IMR-90 (cell line): ENCODE data around the gene TEKT5. TPM values are rescaled to one million over a fixed set of nuclear protein-coding genes. Genes with fewer than 3 reads are reported as not detected.

Source experiments
- ATAC-seq: fragments of 200-7000 bp; cut with Tn5 transposase; 2 replicates; pipeline ENCODE4 v1.9.1; 2020; ENCODE audit warnings: low read depth, mild to moderate bottlenecking, moderate library complexity
- BruUV-seq: library from RNA; stranded (reverse); fragments of 400-500 nt; replicated peaks from 2 replicates; lab custom pipeline; 2021; lab: Mats Ljungman, UMichigan
- CTCF ChIA-PET: fragments of 300-600 bp; formaldehyde crosslinking; extraction: SDS; loops from one replicate; lab custom pipeline; 2021; ENCODE audit warnings: antibody characterized with exemption; lab: Yijun Ruan, JAX
- POLR2A ChIA-PET: fragments of 300-600 bp; sonication (Branson Sonifier 250); formaldehyde crosslinking; loops from one replicate; lab custom pipeline; 2022; ENCODE audit warnings: antibody characterized with exemption; ENCODE audit not compliant: unreplicated experiment; lab: Charles Lee
- DNase-seq: peaks from one replicate; pipeline ENCODE4 v3.0.0; 2013
- H2AFZ ChIP-seq: replicated peaks from 2 replicates; pipeline ENCODE3; 2013; ENCODE audit warnings: low read length, mild to moderate bottlenecking; ENCODE audit not compliant: poor library complexity
- H2AK5ac ChIP-seq: 2 replicates; pipeline ENCODE4 v1.6.1; 2013; ENCODE audit warnings: low read depth, low read length, inconsistent platforms
- H2AK9ac ChIP-seq: replicated peaks from 2 replicates; pipeline ENCODE3; 2013; ENCODE audit warnings: mild to moderate bottlenecking, low read depth, low read length, moderate library complexity; ENCODE audit not compliant: poor library complexity
- H2BK120ac ChIP-seq: 2 replicates; pipeline ENCODE4 v1.6.1; 2013; ENCODE audit warnings: low read depth, low read length, inconsistent platforms
- H2BK15ac ChIP-seq: 3 replicates; pipeline ENCODE4 v1.6.1; 2013; ENCODE audit warnings: low read depth, low read length, inconsistent platforms
- H2BK20ac ChIP-seq: 2 replicates; pipeline ENCODE4 v1.6.1; 2013; ENCODE audit warnings: low read depth, mild to moderate bottlenecking, inconsistent platforms, low read length, moderate library complexity
- H2BK5ac ChIP-seq: 2 replicates; pipeline ENCODE4 v1.6.1; 2013; ENCODE audit warnings: mild to moderate bottlenecking, low read depth, low read length, inconsistent platforms; ENCODE audit not compliant: poor library complexity, severe bottlenecking
- H3K14ac ChIP-seq: replicated peaks from 2 replicates; pipeline ENCODE4 v1.6.1; 2013; ENCODE audit warnings: low read depth, low read length, inconsistent platforms
- H3K18ac ChIP-seq: 2 replicates; pipeline ENCODE4 v1.6.1; 2013; ENCODE audit warnings: low read depth, low read length, control low read depth
- H3K23ac ChIP-seq: 2 replicates; pipeline ENCODE4 v1.6.1; 2013; ENCODE audit warnings: low read depth, low read length, inconsistent platforms
- H3K27ac ChIP-seq: 2 replicates; pipeline ENCODE4 v1.5.1; 2013; ENCODE audit warnings: mild to moderate bottlenecking, control low read depth, low read length; ENCODE audit not compliant: insufficient read depth
- H3K27me3 ChIP-seq: 2 replicates; pipeline ENCODE4 v1.6.1; 2013; ENCODE audit warnings: low read length; ENCODE audit not compliant: control insufficient read depth, insufficient read depth
- H3K36me3 ChIP-seq: 2 replicates; pipeline ENCODE4 v1.6.1; 2013; ENCODE audit warnings: low read length, mixed read lengths; ENCODE audit not compliant: control insufficient read depth, insufficient read depth
- H3K4ac ChIP-seq: 2 replicates; pipeline ENCODE4 v1.6.1; 2013; ENCODE audit warnings: low read depth, low read length, inconsistent platforms
- H3K4me1 ChIP-seq: 2 replicates; pipeline ENCODE4 v1.6.1; 2013; ENCODE audit warnings: low read length, mixed read lengths; ENCODE audit not compliant: control insufficient read depth, insufficient read depth
- H3K4me2 ChIP-seq: 2 replicates; pipeline ENCODE4 v1.6.1; 2013; ENCODE audit warnings: low read depth, mild to moderate bottlenecking, control low read depth, low read length, moderate library complexity
- H3K4me3 ChIP-seq: 2 replicates; pipeline ENCODE4 v1.5.1; 2013; ENCODE audit warnings: low read depth, mild to moderate bottlenecking, control low read depth, low read length, moderate library complexity; ENCODE audit not compliant: insufficient read depth
- H3K56ac ChIP-seq: 2 replicates; pipeline ENCODE4 v1.6.1; 2013; ENCODE audit warnings: low read length, inconsistent platforms; ENCODE audit not compliant: insufficient read depth; ENCODE audit errors: extremely low read depth
- H3K79me1 ChIP-seq, 2 experiments: 2 replicates each; pipeline ENCODE4 v1.6.1; 2013; ENCODE audit warnings: low read length in 2 of 2, inconsistent platforms in 1 of 2, low read depth in 1 of 2
- H3K9ac ChIP-seq: 2 replicates; pipeline ENCODE4 v1.6.1; 2013; ENCODE audit warnings: low read depth, low read length, control low read depth
- H3K9me1 ChIP-seq: 2 replicates; pipeline ENCODE4 v1.6.1; 2013; ENCODE audit warnings: low read length, inconsistent platforms; ENCODE audit not compliant: insufficient read depth
- H3K9me3 ChIP-seq: 2 replicates; pipeline ENCODE4 v1.6.1; 2013; ENCODE audit warnings: low read length; ENCODE audit not compliant: control insufficient read depth, insufficient read depth
- H4K20me1 ChIP-seq: 2 replicates; pipeline ENCODE4 v1.6.1; 2013; ENCODE audit warnings: low read length, inconsistent platforms; ENCODE audit not compliant: insufficient read depth
- H4K5ac ChIP-seq: 2 replicates; pipeline ENCODE4 v1.6.1; 2013; ENCODE audit warnings: mild to moderate bottlenecking, low read depth, low read length, control low read depth
- H4K8ac ChIP-seq, 2 experiments: 2 replicates each; pipeline ENCODE4 v1.6.1; 2013; ENCODE audit warnings: low read depth in 2 of 2, low read length in 2 of 2, control low read depth in 1 of 2, inconsistent platforms in 1 of 2
- H4K91ac ChIP-seq: 2 replicates; pipeline ENCODE4 v1.6.1; 2013; ENCODE audit warnings: low read depth, low read length, inconsistent platforms; ENCODE audit not compliant: insufficient read depth
- CEBPB ChIP-seq: IDR thresholded peaks from 2 replicates; pipeline ENCODE4 v1.6.1; 2012; ENCODE audit warnings: low read depth, low read length, improper control_type of control experiment
- CHD1 ChIP-seq: IDR thresholded peaks from 2 replicates; pipeline ENCODE4 v1.6.1; 2012; ENCODE audit warnings: low read depth, low read length, improper control_type of control experiment
- FOS ChIP-seq: fragments of 150-350 bp; IDR thresholded peaks from 2 replicates; pipeline ENCODE4 v1.6.1; 2016; ENCODE audit warnings: low read depth, low read length
- MAFK ChIP-seq: IDR thresholded peaks from 2 replicates; pipeline ENCODE4 v1.6.1; 2012; ENCODE audit warnings: low read depth, low read length, improper control_type of control experiment
- MXI1 ChIP-seq: IDR thresholded peaks from 2 replicates; pipeline ENCODE4 v1.6.1; 2012; ENCODE audit warnings: low read depth, mild to moderate bottlenecking, low read length, moderate library complexity, borderline replicate concordance
- NFE2L2 ChIP-seq: fragments of 150-350 bp; IDR thresholded peaks from 2 replicates; pipeline ENCODE4 v1.6.1; 2016; ENCODE audit warnings: low read depth, mild to moderate bottlenecking, low read length
- POLR2A ChIP-seq: IDR thresholded peaks from 2 replicates; pipeline ENCODE4 v1.6.1; 2012; ENCODE audit warnings: mild to moderate bottlenecking, low read depth, low read length
- RAD21 ChIP-seq: IDR thresholded peaks from 2 replicates; pipeline ENCODE4 v1.6.1; 2012; ENCODE audit warnings: low read length, improper control_type of control experiment
- RCOR1 ChIP-seq: IDR thresholded peaks from 2 replicates; pipeline ENCODE4 v1.6.1; 2012; ENCODE audit warnings: mild to moderate bottlenecking, low read length, improper control_type of control experiment; ENCODE audit not compliant: insufficient replicate concordance
- SMC3 ChIP-seq: fragments of 150-350 bp; IDR thresholded peaks from 2 replicates; pipeline ENCODE4 v1.6.1; 2016; ENCODE audit warnings: low read depth, mild to moderate bottlenecking, antibody characterized with exemption, low read length, moderate library complexity
- USF2 ChIP-seq: fragments of 150-350 bp; IDR thresholded peaks from 2 replicates; pipeline ENCODE4 v1.6.1; 2017; ENCODE audit warnings: mild to moderate bottlenecking, antibody characterized with exemption, low read length, low read depth
- dilution Hi-C: fragments of 300-500 bp; cut with HindIII; formaldehyde crosslinking; loops from one replicate; pipeline ENCODE4 v1.14.3; 2018; ENCODE audit warnings: low sequenced_read_pairs; ENCODE audit not compliant: unreplicated experiment
- in situ Hi-C: fragments of 300-500 bp; cut with MboI; formaldehyde crosslinking; loops from 3 replicates; pipeline ENCODE4 v1.14.3; 2019; ENCODE audit warnings: low sequenced_read_pairs, inconsistent platforms, mixed read lengths
- intact Hi-C: fragments of 100-400 bp; cut with micrococcal nuclease; formaldehyde crosslinking; loops from 2 replicates; pipeline ENCODE4 v1.10.0; 2022
- polyA plus RNA-seq, 3 experiments: library from polyadenylated mRNA; depleted of rRNA; stranded (reverse); fragments of >200 nt; gene quantifications; 2 replicates each; pipeline ENCODE4 v1.2.3, GENCODE V29; 2012; ENCODE audit warnings: low replicate concordance in 1 of 3
- total RNA-seq: library from RNA; depleted of rRNA; stranded (reverse); fragments of >200 nt; gene quantifications from 2 replicates; pipeline ENCODE4 v1.2.3, GENCODE V29; 2012

The TEKT5 gene
- total and polyA plus RNA-seq, 2 of the 4 experiments (the other 2 are of a cell fraction): 0.17 TPM; not detected in 1

- no peaks in the 10 kb centered on the region for H3K9me1 ChIP-seq
- H3K56ac ChIP-seq: no peak overlapping the region
- dilution Hi-C loops (no loop called here), intact Hi-C loops (no loop called here), in situ Hi-C loops (no loop called here)
- no peaks in the 10 kb centered on the region for H3K36me3 ChIP-seq
- H4K91ac ChIP-seq: no peak overlapping the region
- peaks cover 2% of the 10 kb centered on the region; the same call in 1 of the 2 replicates for H3K27me3 ChIP-seq
- no peak overlapping the region for H3K4me3 ChIP-seq
- H4K5ac ChIP-seq: no peak overlapping the region
- no peak overlapping the region for H2BK5ac ChIP-seq
- H3K9me3 ChIP-seq: no peaks in the 10 kb centered on the region
- H3K4me1 ChIP-seq: no peaks in the 10 kb centered on the region
- ChIA-PET CTCF (no interaction called here), POLR2A (no interaction called here)
- no peak overlapping the region for H3K27ac ChIP-seq
- H2AK9ac ChIP-seq: no peak overlapping the region
- no peak overlapping the region for H3K18ac ChIP-seq
- H2BK20ac ChIP-seq: no peak overlapping the region
- H4K8ac ChIP-seq: no peak overlapping the region
- H2AFZ ChIP-seq: no peak overlapping the region
- H3K4ac ChIP-seq: no peak overlapping the region
- no peaks in the 10 kb centered on the region for H3K79me1 ChIP-seq
- H4K20me1 ChIP-seq: no peaks in the 10 kb centered on the region
- H3K14ac ChIP-seq: no peak overlapping the region
- no peak overlapping the region for H2AK5ac ChIP-seq
- H2BK120ac ChIP-seq: no peak overlapping the region
- no peak overlapping the region for H2BK15ac ChIP-seq
- H3K9ac ChIP-seq: no peak overlapping the region
- H3K23ac ChIP-seq: no peak overlapping the region
- DNase-seq (no peak), ATAC-seq (no peak)
- no peak overlapping the region for H3K4me2 ChIP-seq
- no TSS peak for BruUV-seq
- TF ChIP-seq MXI1 (no peak), SMC3 (no peak), CEBPB (no peak), USF2 (no peak), MAFK (no peak), NFE2L2 (no peak), RAD21 (no peak), RCOR1 (no peak), FOS (no peak), POLR2A (no peak), CHD1 (no peak)
Measured at GRCh38 chr16:10656618-10657017, 38.1 kb downstream of the TEKT5 start.
